Ovary (tissue), 9 donors: Measurements from ENCODE around the gene HOMER1. TPM values are rescaled to one million over a fixed set of nuclear protein-coding genes. Genes with fewer than 3 reads are reported as not detected.

Experiments used
- DNase-seq, 5 donors: peaks; one replicate each; pipeline ENCODE4 v3.0.0-alpha.2; 2019 to 2020
- H3K27ac ChIP-seq, 2 donors: fragments of 200-600 bp; one replicate each; pipeline versions ENCODE4 v1.5.1 to v1.8.0; 2019 to 2022
- H3K27me3 ChIP-seq: fragments of 200-600 bp; one replicate; pipeline ENCODE4 v1.8.0; 2022
- H3K36me3 ChIP-seq: fragments of 200-600 bp; sonication (generic); one replicate; pipeline ENCODE4 v1.5.1; 2019
- H3K4me1 ChIP-seq: one replicate; pipeline ENCODE4 v1.8.1; 2013; ENCODE audit warnings: mild to moderate bottlenecking, moderate library complexity; ENCODE audit not compliant: insufficient read depth
- H3K4me3 ChIP-seq: fragments of 200-600 bp; sonication (generic); one replicate; pipeline ENCODE4 v1.5.1; 2017
- H3K9me3 ChIP-seq, 2 donors: fragments of 200-600 bp in 1 of 2; sonication (generic) in 1 of 2; one replicate each; pipeline versions ENCODE4 v1.5.1 to v1.8.1; 2013 to 2019; ENCODE audit warnings: mild to moderate bottlenecking in 1 of 2, moderate library complexity in 1 of 2
- CTCF ChIP-seq, 3 donors: fragments of 450-650 bp in 2 of 3; fragments of 200-600 bp in 1 of 3; IDR thresholded peaks; one replicate each; pipeline versions ENCODE4 v1.5.1 to v1.8.0; 2016 to 2022; ENCODE audit warnings: antibody characterized with exemption in 3 of 3, mild to moderate bottlenecking in 1 of 3
- EP300 ChIP-seq: sonication (generic); formaldehyde crosslinking; IDR thresholded peaks from one replicate; pipeline ENCODE4 v1.6.1; 2017; ENCODE audit warnings: antibody characterized with exemption
- POLR2A ChIP-seq: fragments of 450-650 bp; IDR thresholded peaks from one replicate; pipeline ENCODE4 v1.6.1; 2017; ENCODE audit warnings: antibody characterized with exemption, mild to moderate bottlenecking, moderate library complexity
- WGBS, 3 donors: extraction: QIAGEN DNeasy Blood & Tissue Kit in 1 of 3; methylation state at CpG; one replicate each; pipeline versions ENCODE4 v1.1.5 to v1.1.7; 2013 to 2017; 5-methylcytosine and 5-hydroxymethylcytosine counted together
- intact Hi-C, 4 donors: fragments of 100-400 bp; cut with DNase I; formaldehyde crosslinking; loops; one replicate each; pipeline versions ENCODE4 v1.11.0 to v1.15.1; 2022 to 2023
- polyA plus RNA-seq, 2 donors: library from polyadenylated mRNA; stranded (reverse); fragments of 200-250 nt in 1 of 2; fragments of 350-450 nt in 1 of 2; fragmentation: Illumina TruSeq in 1 of 2; extraction: RNeasy Lipid Tissue Mini Kit (QIAGEN cat#74804) in 1 of 2; gene quantifications; one replicate each; pipeline ENCODE4 v1.2.3, GENCODE V29; 2013 to 2014
- total RNA-seq, 7 donors: library from RNA; depleted of rRNA in 2 of 7; stranded (reverse); fragments of >200 nt in 2 of 7; fragmentation: NEBNext Ultra II Directional in 3 of 7; extraction: Animal tissue kit (Norgen Biotek cat#: 25700) in 3 of 7; gene quantifications; one replicate each; pipeline versions ENCODE4 v1.1.0 to v1.2.4, GENCODE V29; 2016 to 2023
- donor health status: DM: no; HTN: no; CAD: no; lungs with moderate emphysema.
- donor health status: DM: no; HTN: no; CAD: no.
- donor health status: Bipolar disorder and iron deficiency.
- donor health status: DM: yes; HTN: yes; CAD: no.
- donor health status: DM: no; HTN: no; CAD: no.
- donor health status: DM: yes; HTN: yes; CAD: no.

The HOMER1 gene
- total and polyA plus RNA-seq, 9 donors, result 1.8 to 37.8 (median 10.9) TPM

- Histone ChIP-seq H3K4me1 (no peaks in the 10 kb centered on the region), H3K4me3 (no peak overlapping the region), H3K27ac (no peak overlapping the region), H3K27me3 (no peaks in the 10 kb centered on the region), H3K36me3 (no peaks in the 10 kb centered on the region), H3K9me3 (no peaks in the 10 kb centered on the region)
- DNase-seq, result no peak
- intact Hi-C loops, result no loop called here
- TF ChIP-seq EP300 (no peak), CTCF (IDR thresholded peaks at IDR 0.05) (no peak), POLR2A (no peak)
- 74 to 76% (median 74%) methylated on average over 4 of the region's 4 CpGs for WGBS, 3 donors
Measured at GRCh38 chr5:79499640-79500273, 14.2 kb downstream of the HOMER1 start.

GRCh38 chr5:79495311-79495710, 18.6 kb downstream of the HOMER1 start:
- no peak overlapping the region for H3K4me3 ChIP-seq
- H3K27me3 ChIP-seq, result no peaks in the 10 kb centered on the region
- TF ChIP-seq POLR2A, result no peak
- TF ChIP-seq CTCF (IDR thresholded peaks at IDR 0.05), result no peak
- no peak for TF ChIP-seq EP300
- intact Hi-C loops, result no loop called here
- no peaks in the 10 kb centered on the region for H3K9me3 ChIP-seq
- H3K4me1 ChIP-seq, result no peaks in the 10 kb centered on the region
- 58 to 60% (median 60%) methylated on average over 2 of the region's 2 CpGs for WGBS, 3 donors
- H3K27ac ChIP-seq, result no peak overlapping the region
- no peaks in the 10 kb centered on the region for H3K36me3 ChIP-seq
- no peak for DNase-seq

- TF ChIP-seq POLR2A, result no peak
- Histone ChIP-seq H3K27me3 (no peaks in the 10 kb centered on the region), H3K4me1 (no peaks in the 10 kb centered on the region), H3K9me3 (no peaks in the 10 kb centered on the region), H3K36me3 (no peaks in the 10 kb centered on the region), H3K27ac (no peak overlapping the region), H3K4me3 (no peak overlapping the region)
- intact Hi-C loops, result no loop called here
- 84 to 90% (median 85%) methylated on average over 3 of the region's 3 CpGs for whole genome bisulfite sequencing, 3 donors
- DNase-seq, result no peak
Measured at GRCh38 chr5:79493596-79494345, 20.2 kb downstream of the HOMER1 start.

GRCh38 chr5:79491690-79492317, 22.1 kb downstream of the HOMER1 start:
- H3K4me1 ChIP-seq, result no peaks in the 10 kb centered on the region
- intact Hi-C loops, result no loop called here
- H3K9me3 ChIP-seq, result no peaks in the 10 kb centered on the region
- H3K27me3 ChIP-seq, result no peaks in the 10 kb centered on the region
- H3K4me3 ChIP-seq, result no peak overlapping the region
- DNase-seq, result no peak
- H3K36me3 ChIP-seq, result no peaks in the 10 kb centered on the region
- no peak overlapping the region for H3K27ac ChIP-seq
- TF ChIP-seq EP300 (no peak), CTCF (IDR thresholded peaks at IDR 0.05) (no peak), POLR2A (no peak)
